Thyroid gland (tissue), 4 donors: Measurements from ENCODE around the gene GYPC.

ENCODE experiments used
- CTCF ChIP-seq, 6 experiments: fragments of 200-600 bp in 3 of 6; fragments of 450-650 bp in 3 of 6; sonication (generic) in 3 of 6; IDR thresholded peaks; one replicate each; pipeline ENCODE4 v1.5.1; 2016 to 2019; ENCODE audit warnings: antibody characterized with exemption in 6 of 6, mild to moderate bottlenecking in 2 of 6, inconsistent platforms in 1 of 6, moderate library complexity in 1 of 6
- POLR2A ChIP-seq, 2 donors: fragments of 450-650 bp; IDR thresholded peaks; one replicate each; pipeline ENCODE4 v1.6.1; 2017; ENCODE audit warnings: antibody characterized with exemption in 2 of 2, mild to moderate bottlenecking in 2 of 2, moderate library complexity in 1 of 2

- no peak for TF ChIP-seq CTCF (IDR thresholded peaks at IDR 0.05)
- no peak for TF ChIP-seq POLR2A (IDR thresholded peaks at IDR 0.05)
Observed at GRCh38 chr2:126657148-126657635, 1.2 kb downstream of the GYPC start.
